ENCODE results near the gene ARHGEF38.
A peak's percentile ranks its signal among the peaks of the same experiment; 100 is the strongest.

Gene ARHGEF38

GRCh38 chr4:105666693-105667092 lies 114.3 kb downstream of the ARHGEF38 start:
- Histone ChIP-seq H3K27ac (ENCODE audit: low read depth, low read length) (no peak overlapping the region), H3K14ac (ENCODE audit: low read length) (no peak overlapping the region), H3K4ac (ENCODE audit: low read depth, low read length) (no peak overlapping the region), H3K18ac (ENCODE audit: low read length) (no peak overlapping the region), H2AFZ (ENCODE audit: insufficient read depth, low read length, poor library complexity) (no peak overlapping the region), H2BK12ac (ENCODE audit: low read length) (no peak overlapping the region), H3K9me3 (ENCODE audit: insufficient read depth, low read depth, low read length) (no peaks in the 10 kb centered on the region), H3K9ac (ENCODE audit: low read length) (no peak overlapping the region), H3K79me1 (ENCODE audit: low read length) (no peaks in the 10 kb centered on the region), H3K4me1 (ENCODE audit: control insufficient read depth in 1 of 2, insufficient read depth in 2 of 2, low read length in 2 of 2) (no peaks in the 10 kb centered on the region), H4K91ac (ENCODE audit: low read depth, low read length) (no peak overlapping the region), H2BK5ac (ENCODE audit: low read depth, low read length, poor library complexity) (no peak overlapping the region), H3K36me3 (ENCODE audit: control insufficient read depth in 1 of 2, insufficient read depth in 2 of 2, low read length in 2 of 2) (no peaks in the 10 kb centered on the region), H3K27me3 (ENCODE audit: insufficient read depth, low read length) (no peaks in the 10 kb centered on the region), H2AK5ac (ENCODE audit: low read length) (no peak overlapping the region), H2BK120ac (ENCODE audit: insufficient read depth, low read length, poor library complexity) (no peak overlapping the region), H3K79me2 (ENCODE audit: control insufficient read depth, insufficient read depth, low read length, poor library complexity) (no peaks in the 10 kb centered on the region), H3K23ac (ENCODE audit: low read length) (no peak overlapping the region), H4K8ac (ENCODE audit: low read depth, low read length) (no peak overlapping the region), H4K12ac (ENCODE audit: low read depth, low read length) (no peak overlapping the region), H3K4me3 (ENCODE audit: low read depth, low read length) (no peak overlapping the region), H3K4me2 (ENCODE audit: low read length) (no peak overlapping the region)
- WGBS (ENCODE audit: extremely low coverage, insufficient coverage, insufficient read length) = no CpG with 5 or more reads among the region's 5 CpGs
- DNase-seq = peak in 1 of 2 donors; percentile 59

- H3K36me3 ChIP-seq (ENCODE audit: control insufficient read depth in 1 of 2, insufficient read depth in 2 of 2, low read length in 2 of 2) = no peaks in the 10 kb centered on the region
- H3K18ac ChIP-seq (ENCODE audit: low read length) = no peak overlapping the region
- H2AFZ ChIP-seq (ENCODE audit: insufficient read depth, low read length, poor library complexity) = no peak overlapping the region
- no peak overlapping the region for H3K4ac ChIP-seq (ENCODE audit: low read depth, low read length)
- H4K12ac ChIP-seq (ENCODE audit: low read depth, low read length) = no peak overlapping the region
- no peaks in the 10 kb centered on the region for H3K79me2 ChIP-seq (ENCODE audit: control insufficient read depth, insufficient read depth, low read length, poor library complexity)
- no peak overlapping the region for H3K14ac ChIP-seq (ENCODE audit: low read length)
- H3K27me3 ChIP-seq (ENCODE audit: insufficient read depth, low read length) = no peaks in the 10 kb centered on the region
- no peaks in the 10 kb centered on the region for H3K4me1 ChIP-seq (ENCODE audit: control insufficient read depth in 1 of 2, insufficient read depth in 2 of 2, low read length in 2 of 2)
- DNase-seq = no peak
- H2AK5ac ChIP-seq (ENCODE audit: low read length) = no peak overlapping the region
- no peak overlapping the region for H4K91ac ChIP-seq (ENCODE audit: low read depth, low read length)
- H3K9ac ChIP-seq (ENCODE audit: low read length) = no peak overlapping the region
- H3K79me1 ChIP-seq (ENCODE audit: low read length) = no peaks in the 10 kb centered on the region
- no peak overlapping the region for H2BK5ac ChIP-seq (ENCODE audit: low read depth, low read length, poor library complexity)
- no peak overlapping the region for H3K23ac ChIP-seq (ENCODE audit: low read length)
- no peak overlapping the region for H3K4me2 ChIP-seq (ENCODE audit: low read length)
- no peak overlapping the region for H3K4me3 ChIP-seq (ENCODE audit: low read depth, low read length)
- H4K8ac ChIP-seq (ENCODE audit: low read depth, low read length) = no peak overlapping the region
- no peak overlapping the region for H3K27ac ChIP-seq (ENCODE audit: low read depth, low read length)
- H2BK120ac ChIP-seq (ENCODE audit: insufficient read depth, low read length, poor library complexity) = no peak overlapping the region
- H2BK12ac ChIP-seq (ENCODE audit: low read length) = no peak overlapping the region
- no peaks in the 10 kb centered on the region for H3K9me3 ChIP-seq (ENCODE audit: insufficient read depth, low read depth, low read length)
Observed at GRCh38 chr4:105670684-105671083, 118.3 kb downstream of the ARHGEF38 start.

- no peaks in the 10 kb centered on the region for H3K4me1 ChIP-seq (ENCODE audit: control insufficient read depth in 1 of 2, insufficient read depth in 2 of 2, low read length in 2 of 2)
- no peak overlapping the region for H3K14ac ChIP-seq (ENCODE audit: low read length)
- H3K9ac ChIP-seq (ENCODE audit: low read length) = no peak overlapping the region
- no peak overlapping the region for H2AFZ ChIP-seq (ENCODE audit: insufficient read depth, low read length, poor library complexity)
- no peak overlapping the region for H2BK120ac ChIP-seq (ENCODE audit: insufficient read depth, low read length, poor library complexity)
- no peak overlapping the region for H3K27ac ChIP-seq (ENCODE audit: low read depth, low read length)
- H3K36me3 ChIP-seq (ENCODE audit: control insufficient read depth in 1 of 2, insufficient read depth in 2 of 2, low read length in 2 of 2) = no peaks in the 10 kb centered on the region
- H3K18ac ChIP-seq (ENCODE audit: low read length) = no peak overlapping the region
- no peak overlapping the region for H3K4ac ChIP-seq (ENCODE audit: low read depth, low read length)
- no peak overlapping the region for H4K8ac ChIP-seq (ENCODE audit: low read depth, low read length)
- no peak overlapping the region for H3K4me3 ChIP-seq (ENCODE audit: low read depth, low read length)
- no peak overlapping the region for H3K23ac ChIP-seq (ENCODE audit: low read length)
- DNase-seq = no peak
- no peak overlapping the region for H4K12ac ChIP-seq (ENCODE audit: low read depth, low read length)
- no peaks in the 10 kb centered on the region for H3K9me3 ChIP-seq (ENCODE audit: insufficient read depth, low read depth, low read length)
- no peak overlapping the region for H2BK12ac ChIP-seq (ENCODE audit: low read length)
- no peak overlapping the region for H3K4me2 ChIP-seq (ENCODE audit: low read length)
- no CpG with 5 or more reads among the region's 2 CpGs for WGBS (ENCODE audit: extremely low coverage, insufficient coverage, insufficient read length)
- H2BK5ac ChIP-seq (ENCODE audit: low read depth, low read length, poor library complexity) = no peak overlapping the region
- H2AK5ac ChIP-seq (ENCODE audit: low read length) = no peak overlapping the region
- no peaks in the 10 kb centered on the region for H3K79me2 ChIP-seq (ENCODE audit: control insufficient read depth, insufficient read depth, low read length, poor library complexity)
- no peak overlapping the region for H4K91ac ChIP-seq (ENCODE audit: low read depth, low read length)
- H3K79me1 ChIP-seq (ENCODE audit: low read length) = no peaks in the 10 kb centered on the region
- H3K27me3 ChIP-seq (ENCODE audit: insufficient read depth, low read length) = no peaks in the 10 kb centered on the region
Observed at GRCh38 chr4:105671301-105671700, 118.9 kb downstream of the ARHGEF38 start.

DNA sequence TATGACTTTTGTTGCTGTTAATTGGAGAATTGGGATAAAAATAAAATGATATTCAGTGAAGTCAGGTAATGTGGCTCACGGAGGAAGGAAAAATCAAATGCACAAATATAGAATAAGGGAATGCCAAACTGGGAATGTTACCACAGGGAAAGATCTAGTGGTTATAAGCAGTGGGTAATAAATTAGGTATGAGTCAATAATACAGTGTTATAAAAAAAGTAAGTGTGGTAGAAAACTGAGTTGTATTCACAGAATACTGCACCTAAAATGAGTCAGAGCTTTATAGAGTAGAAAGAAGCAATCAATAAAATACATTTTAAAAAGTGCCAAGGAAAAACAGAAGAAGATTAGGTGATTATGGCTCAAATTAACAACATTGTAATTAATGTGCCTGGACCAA lies 121.6 kb downstream of the ARHGEF38 start:
- Histone ChIP-seq H3K4me2 (ENCODE audit: low read length) (no peak overlapping the region), H3K14ac (ENCODE audit: low read length) (no peak overlapping the region), H4K12ac (ENCODE audit: low read depth, low read length) (no peak overlapping the region), H3K9ac (ENCODE audit: low read length) (no peak overlapping the region), H2AK5ac (ENCODE audit: low read length) (no peak overlapping the region), H2BK120ac (ENCODE audit: insufficient read depth, low read length, poor library complexity) (no peak overlapping the region), H2BK5ac (ENCODE audit: low read depth, low read length, poor library complexity) (no peak overlapping the region), H3K27me3 (ENCODE audit: insufficient read depth, low read length) (no peaks in the 10 kb centered on the region), H3K18ac (ENCODE audit: low read length) (no peak overlapping the region), H3K9me3 (ENCODE audit: insufficient read depth, low read depth, low read length) (no peaks in the 10 kb centered on the region), H2AFZ (ENCODE audit: insufficient read depth, low read length, poor library complexity) (no peak overlapping the region), H3K36me3 (ENCODE audit: control insufficient read depth in 1 of 2, insufficient read depth in 2 of 2, low read length in 2 of 2) (no peaks in the 10 kb centered on the region), H3K4me3 (ENCODE audit: low read depth, low read length) (no peak overlapping the region), H3K4me1 (ENCODE audit: control insufficient read depth in 1 of 2, insufficient read depth in 2 of 2, low read length in 2 of 2) (no peaks in the 10 kb centered on the region), H2BK12ac (ENCODE audit: low read length) (no peak overlapping the region), H3K79me1 (ENCODE audit: low read length) (no peaks in the 10 kb centered on the region), H4K91ac (ENCODE audit: low read depth, low read length) (no peak overlapping the region), H3K79me2 (ENCODE audit: control insufficient read depth, insufficient read depth, low read length, poor library complexity) (no peaks in the 10 kb centered on the region), H4K8ac (ENCODE audit: low read depth, low read length) (no peak overlapping the region), H3K27ac (ENCODE audit: low read depth, low read length) (no peak overlapping the region), H3K23ac (ENCODE audit: low read length) (no peak overlapping the region), H3K4ac (ENCODE audit: low read depth, low read length) (no peak overlapping the region)
- DNase-seq = no peak
- no CpG with 5 or more reads among the region's 1 CpG for WGBS (ENCODE audit: extremely low coverage, insufficient coverage, insufficient read length)
